LoVo (cell line): ENCODE measurements around the gene PISD.
A peak's percentile ranks its signal among the peaks of the same experiment; 100 is the strongest.

Experiments
- DNase-seq: peaks from one replicate; pipeline ENCODE4 v3.0.0-alpha.2; 2016; ENCODE audit warnings: low spot score

PISD gene

GRCh38 chr22:31652911-31653684 lies 8.9 kb downstream of the PISD start:
- no peak for DNase-seq

- DNase-seq = no peak
These were observed 9.9 kb downstream of the PISD start for GRCh38 chr22:31652088-31652487.

GRCh38 chr22:31651664-31652063 lies 10.4 kb downstream of the PISD start:
- DNase-seq = no peak

- DNase-seq = no peak
These were observed 11.6 kb downstream of the PISD start for GRCh38 chr22:31650391-31650790.

GRCh38 chr22:31647523-31648320 lies 14.3 kb downstream of the PISD start:
- no peak for DNase-seq

- DNase-seq = no peak
These were observed 14.9 kb downstream of the PISD start for GRCh38 chr22:31647066-31647465.

GRCh38 chr22:31646186-31647019 lies 15.6 kb downstream of the PISD start:
- peak; percentile 88 for DNase-seq

GRCh38 chr22:31639436-31640039 lies 22.5 kb downstream of the PISD start:
- no peak for DNase-seq

GRCh38 chr22:31637891-31638618 lies 24.0 kb downstream of the PISD start:
- no peak for DNase-seq

- no peak for DNase-seq
These were observed 24.5 kb downstream of the PISD start for GRCh38 chr22:31637447-31637890.

GRCh38 chr22:31635638-31636306 lies 26.2 kb downstream of the PISD start:
- DNase-seq = no peak

- no peak for DNase-seq
These were observed 30.6 kb downstream of the PISD start for GRCh38 chr22:31631436-31631835.

- peak; percentile 81 for DNase-seq
These were observed 31.4 kb downstream of the PISD start for GRCh38 chr22:31630331-31631329.

GRCh38 chr22:31629741-31630184 lies 32.3 kb downstream of the PISD start:
- DNase-seq = no peak

- no peak for DNase-seq
These were observed 32.9 kb downstream of the PISD start for GRCh38 chr22:31628969-31629708.

GRCh38 chr22:31628362-31628761 lies 33.7 kb downstream of the PISD start:
- DNase-seq = no peak

GRCh38 chr22:31627223-31627731 lies 34.7 kb downstream of the PISD start:
- DNase-seq = no peak

GRCh38 chr22:31626427-31627150 lies 35.4 kb downstream of the PISD start:
- DNase-seq = no peak
